HFFc6 (cell line): ENCODE data around the gene PLSCR5. TPM values are rescaled to one million over a fixed set of nuclear protein-coding genes. Genes with fewer than 3 reads are reported as not detected.

ENCODE experiments used
- DNase-seq: peaks from one replicate; pipeline ENCODE4 v3.0.0-alpha.2; 2018
- H3K27ac Mint-ChIP-seq: 2 replicates; pipeline ENCODE4 v1.8.0; 2020; ENCODE audit warnings: mild to moderate bottlenecking, mixed read lengths
- H3K27me3 Mint-ChIP-seq: 2 replicates; pipeline ENCODE4 v1.8.0; 2021; ENCODE audit warnings: mild to moderate bottlenecking, moderate library complexity, mixed read lengths; ENCODE audit not compliant: insufficient read depth
- H3K36me3 Mint-ChIP-seq: 2 replicates; pipeline ENCODE4 v1.8.0; 2021; ENCODE audit warnings: low read depth, mixed read lengths
- H3K4me1 Mint-ChIP-seq: 2 replicates; pipeline ENCODE4 v1.8.0; 2020; ENCODE audit warnings: low read depth, mixed read lengths
- H3K4me3 Mint-ChIP-seq: 2 replicates; pipeline ENCODE4 v1.8.0; 2020; ENCODE audit warnings: mild to moderate bottlenecking, moderate library complexity, mixed read lengths
- H3K9me3 Mint-ChIP-seq: 2 replicates; pipeline ENCODE4 v1.8.0; 2020; ENCODE audit warnings: mild to moderate bottlenecking, mixed read lengths
- total RNA-seq, 6 experiments: library from RNA; stranded (reverse); fragmentation: NEBNext Ultra II Directional; extraction: Animal tissue kit (Norgen Biotek cat#: 25700); gene quantifications; 2 replicates in 1 of 6; 3 replicates in 5 of 6; pipeline ENCODE4 v1.2.3, GENCODE V29; 2021
- TF ChIP-seq, protein P1 (sequence below): fragments of 200-600 bp; sonication (generic); IDR thresholded peaks from 2 replicates; pipeline ENCODE4 v1.5.0; 2021; ENCODE audit warnings: antibody characterized with exemption, mild to moderate bottlenecking

Gene PLSCR5
- total RNA-seq, 6 experiments from 2014 or later = not detected

- Mint-ChIP-seq H3K4me3 (no peak overlapping the region), H3K4me1 (peaks cover 31% of the 10 kb centered on the region), H3K27ac (no peak overlapping the region), H3K36me3 (peaks cover 16% of the 10 kb centered on the region), H3K9me3 (peaks cover 11% of the 10 kb centered on the region), H3K27me3 (no peaks in the 10 kb centered on the region)
- TF ChIP-seq, protein P1, sequence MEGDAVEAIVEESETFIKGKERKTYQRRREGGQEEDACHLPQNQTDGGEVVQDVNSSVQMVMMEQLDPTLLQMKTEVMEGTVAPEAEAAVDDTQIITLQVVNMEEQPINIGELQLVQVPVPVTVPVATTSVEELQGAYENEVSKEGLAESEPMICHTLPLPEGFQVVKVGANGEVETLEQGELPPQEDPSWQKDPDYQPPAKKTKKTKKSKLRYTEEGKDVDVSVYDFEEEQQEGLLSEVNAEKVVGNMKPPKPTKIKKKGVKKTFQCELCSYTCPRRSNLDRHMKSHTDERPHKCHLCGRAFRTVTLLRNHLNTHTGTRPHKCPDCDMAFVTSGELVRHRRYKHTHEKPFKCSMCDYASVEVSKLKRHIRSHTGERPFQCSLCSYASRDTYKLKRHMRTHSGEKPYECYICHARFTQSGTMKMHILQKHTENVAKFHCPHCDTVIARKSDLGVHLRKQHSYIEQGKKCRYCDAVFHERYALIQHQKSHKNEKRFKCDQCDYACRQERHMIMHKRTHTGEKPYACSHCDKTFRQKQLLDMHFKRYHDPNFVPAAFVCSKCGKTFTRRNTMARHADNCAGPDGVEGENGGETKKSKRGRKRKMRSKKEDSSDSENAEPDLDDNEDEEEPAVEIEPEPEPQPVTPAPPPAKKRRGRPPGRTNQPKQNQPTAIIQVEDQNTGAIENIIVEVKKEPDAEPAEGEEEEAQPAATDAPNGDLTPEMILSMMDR = no peak
- peak; percentile 2 for DNase-seq
Measured at GRCh38 chr3:146585156-146585555, 20.0 kb downstream of the PLSCR5 start.

- no peak for DNase-seq
- peaks cover 11% of the 10 kb centered on the region for H3K9me3 Mint-ChIP-seq
- peaks cover 16% of the 10 kb centered on the region for H3K36me3 Mint-ChIP-seq
- no peaks in the 10 kb centered on the region for H3K27me3 Mint-ChIP-seq
- no peak overlapping the region for H3K27ac Mint-ChIP-seq
- TF ChIP-seq, protein P1 = no peak
- peaks cover 34% of the 10 kb centered on the region for H3K4me1 Mint-ChIP-seq
- H3K4me3 Mint-ChIP-seq = no peak overlapping the region
Measured at GRCh38 chr3:146581951-146582467, 23.1 kb downstream of the PLSCR5 start.

DNA sequence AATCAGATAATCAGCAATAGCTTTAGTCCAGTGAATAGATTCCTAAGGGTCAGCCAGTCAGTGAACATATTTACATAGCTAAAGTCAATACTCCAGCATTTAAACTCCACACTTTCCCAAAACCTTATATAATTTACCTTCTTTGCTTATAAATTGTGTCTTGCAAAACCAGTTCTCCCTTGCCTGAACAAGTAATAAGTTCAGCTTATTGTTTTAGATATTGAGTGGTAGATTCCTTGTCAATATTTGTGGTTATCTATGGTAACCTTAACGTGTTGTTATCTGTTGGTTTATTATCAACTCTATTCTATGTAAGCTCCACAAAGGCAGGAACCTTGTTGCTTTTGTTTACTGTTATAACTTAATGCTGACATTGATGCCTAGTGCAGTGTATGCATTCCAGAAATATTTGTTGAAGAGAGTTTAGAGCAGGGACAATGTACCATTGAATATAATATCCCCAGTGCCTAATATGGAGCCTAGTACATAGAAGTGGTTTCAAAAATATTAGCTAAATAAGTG lies 24.0 kb downstream of the PLSCR5 start:
- peaks cover 34% of the 10 kb centered on the region for H3K4me1 Mint-ChIP-seq
- H3K27ac Mint-ChIP-seq = no peak overlapping the region
- H3K36me3 Mint-ChIP-seq = peaks cover 16% of the 10 kb centered on the region
- TF ChIP-seq, protein P1 = no peak
- peaks cover 11% of the 10 kb centered on the region for H3K9me3 Mint-ChIP-seq
- H3K27me3 Mint-ChIP-seq = no peaks in the 10 kb centered on the region
- no peak for DNase-seq
- H3K4me3 Mint-ChIP-seq = no peak overlapping the region

DNA sequence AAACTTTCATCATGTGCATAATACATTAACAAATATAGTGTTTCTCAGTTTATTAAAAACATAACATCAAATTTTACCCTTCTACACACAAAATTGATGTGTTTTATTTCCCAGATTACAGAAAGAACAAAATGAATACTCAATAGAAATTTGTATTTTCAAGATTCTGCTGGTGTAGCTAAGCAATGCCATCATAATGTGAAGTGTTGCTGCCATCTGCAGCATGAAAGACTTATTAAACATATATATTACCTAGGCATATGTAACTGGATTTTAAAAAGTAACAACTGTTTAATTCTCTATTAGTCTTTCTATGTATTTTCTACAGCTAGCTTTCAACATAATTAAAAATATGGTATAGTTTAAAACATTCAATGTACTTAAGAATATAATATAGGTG lies 27.5 kb downstream of the PLSCR5 start:
- Mint-ChIP-seq H3K27me3 (no peaks in the 10 kb centered on the region), H3K4me3 (no peak overlapping the region), H3K9me3 (peaks cover 6% of the 10 kb centered on the region), H3K36me3 (peaks cover 8% of the 10 kb centered on the region), H3K27ac (no peak overlapping the region), H3K4me1 (peaks cover 19% of the 10 kb centered on the region)
- TF ChIP-seq, protein P1 = peak; percentile 75
- DNase-seq = peak; percentile 39

GRCh38 chr3:146575636-146576035 lies 29.5 kb downstream of the PLSCR5 start:
- TF ChIP-seq, protein P1 = no peak
- Mint-ChIP-seq H3K36me3 (no peaks in the 10 kb centered on the region), H3K9me3 (no peaks in the 10 kb centered on the region), H3K4me1 (peaks cover 9% of the 10 kb centered on the region), H3K4me3 (no peak overlapping the region), H3K27me3 (no peaks in the 10 kb centered on the region), H3K27ac (no peak overlapping the region)
- no peak for DNase-seq
